Measurements from ENCODE around the gene CD101. TPM values are rescaled to one million over a fixed set of nuclear protein-coding genes. Genes with fewer than 3 reads are reported as not detected.
"Not testable (repeated sequence)": the region's sequence is repeated elsewhere in the genome, so short reads cannot be mapped to it uniquely, and the experiment has no call there.

Gene CD101
- total RNA-seq, 1 donor from 2014 or later, result 1.4 TPM

DNA sequence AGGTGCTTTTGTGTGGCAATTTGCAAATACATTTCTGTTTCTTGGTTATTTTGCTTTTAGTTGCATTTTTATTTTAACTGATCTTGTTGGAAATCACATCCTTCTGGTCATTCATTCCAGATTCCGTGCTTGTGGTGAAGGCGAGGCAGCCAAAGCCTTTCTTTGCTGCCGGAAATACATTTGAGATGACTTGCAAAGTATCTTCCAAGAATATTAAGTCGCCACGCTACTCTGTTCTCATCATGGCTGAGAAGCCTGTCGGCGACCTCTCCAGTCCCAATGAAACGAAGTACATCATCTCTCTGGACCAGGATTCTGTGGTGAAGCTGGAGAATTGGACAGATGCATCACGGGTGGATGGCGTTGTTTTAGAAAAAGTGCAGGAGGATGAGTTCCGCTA is 34.8 kb upstream of the CD101 start:
- Mint-ChIP-seq H3K27me3 (ENCODE audit: low read depth) (no peaks in the 10 kb centered on the region), H3K9me3 (ENCODE audit: low read depth) (peaks cover 6% of the 10 kb centered on the region), H3K4me1 (ENCODE audit: low read depth) (peaks cover 9% of the 10 kb centered on the region), H3K36me3 (ENCODE audit: low read depth) (peaks cover 9% of the 10 kb centered on the region), H3K27ac (ENCODE audit: unreplicated experiment) (no peak overlapping the region), H3K4me3 (ENCODE audit: unreplicated experiment) (no peak overlapping the region)
- DNase-seq (ENCODE audit: low spot score), result no peak
- no peak for TF ChIP-seq CTCF (IDR thresholded peaks at IDR 0.05)

GRCh38 chr1:116968724-116969123 is 32.8 kb upstream of the CD101 start:
- Mint-ChIP-seq H3K4me3 (ENCODE audit: unreplicated experiment) (no peak overlapping the region), H3K36me3 (ENCODE audit: low read depth) (peaks cover 9% of the 10 kb centered on the region), H3K4me1 (ENCODE audit: low read depth) (peaks cover 28% of the 10 kb centered on the region), H3K27ac (ENCODE audit: unreplicated experiment) (no peak overlapping the region), H3K27me3 (ENCODE audit: low read depth) (no peaks in the 10 kb centered on the region), H3K9me3 (ENCODE audit: low read depth) (peaks cover 6% of the 10 kb centered on the region)
- TF ChIP-seq CTCF (IDR thresholded peaks at IDR 0.05), result no peak
- DNase-seq (ENCODE audit: low spot score), result no peak

- Mint-ChIP-seq H3K27me3 (ENCODE audit: low read depth) (no peaks in the 10 kb centered on the region), H3K27ac (ENCODE audit: unreplicated experiment) (peak overlapping the region; percentile 89), H3K4me3 (ENCODE audit: unreplicated experiment) (no peak overlapping the region), H3K36me3 (ENCODE audit: low read depth) (peaks cover 12% of the 10 kb centered on the region), H3K9me3 (ENCODE audit: low read depth) (peaks cover 14% of the 10 kb centered on the region), H3K4me1 (ENCODE audit: low read depth) (peaks cover 34% of the 10 kb centered on the region)
- no peak for DNase-seq (ENCODE audit: low spot score)
- peak; percentile 7 for TF ChIP-seq CTCF (IDR thresholded peaks at IDR 0.05)
Observed at GRCh38 chr1:116971258-116971860, 30.2 kb upstream of the CD101 start.

DNA sequence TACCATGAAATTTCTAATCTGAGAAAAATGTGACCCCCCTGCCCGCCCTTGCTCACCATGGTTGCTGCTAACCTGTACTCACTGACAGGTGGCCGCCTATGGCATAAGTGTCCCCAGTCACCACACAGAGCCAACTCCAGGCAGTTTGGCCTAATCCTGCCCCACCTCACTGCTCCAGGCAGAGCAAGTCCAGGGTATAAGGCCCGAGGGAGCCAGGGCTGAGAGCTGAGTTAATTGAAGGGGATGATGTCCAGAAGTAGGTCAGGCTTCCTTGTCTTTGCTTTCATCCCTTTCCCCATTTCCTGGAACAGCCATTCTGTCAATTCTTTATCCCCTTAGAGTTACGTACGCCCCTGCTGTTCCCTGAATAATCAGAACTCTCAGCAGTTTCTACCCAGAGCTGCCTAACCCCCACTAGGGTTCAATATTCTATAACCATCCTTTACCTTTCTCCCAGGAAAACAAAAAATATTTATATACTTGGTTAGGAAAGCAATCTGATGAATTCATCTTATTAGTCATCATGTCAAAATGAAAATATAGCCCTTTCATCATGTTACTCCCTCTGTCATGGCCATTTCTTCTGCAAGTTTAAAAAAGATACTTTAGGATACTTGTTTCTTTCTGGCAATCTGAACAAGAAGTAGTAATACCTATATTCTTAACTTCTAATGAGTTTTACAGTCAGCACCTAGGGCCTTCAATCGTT is 29.4 kb upstream of the CD101 start:
- peak; percentile 2 for TF ChIP-seq CTCF (IDR thresholded peaks at IDR 0.05)
- Mint-ChIP-seq H3K4me1 (ENCODE audit: low read depth) (peaks cover 34% of the 10 kb centered on the region), H3K9me3 (ENCODE audit: low read depth) (peaks cover 16% of the 10 kb centered on the region), H3K27ac (ENCODE audit: unreplicated experiment) (peak overlapping the region; percentile 89), H3K36me3 (ENCODE audit: low read depth) (peaks cover 12% of the 10 kb centered on the region), H3K4me3 (ENCODE audit: unreplicated experiment) (no peak overlapping the region), H3K27me3 (ENCODE audit: low read depth) (no peaks in the 10 kb centered on the region)
- no peak for DNase-seq (ENCODE audit: low spot score)

DNA sequence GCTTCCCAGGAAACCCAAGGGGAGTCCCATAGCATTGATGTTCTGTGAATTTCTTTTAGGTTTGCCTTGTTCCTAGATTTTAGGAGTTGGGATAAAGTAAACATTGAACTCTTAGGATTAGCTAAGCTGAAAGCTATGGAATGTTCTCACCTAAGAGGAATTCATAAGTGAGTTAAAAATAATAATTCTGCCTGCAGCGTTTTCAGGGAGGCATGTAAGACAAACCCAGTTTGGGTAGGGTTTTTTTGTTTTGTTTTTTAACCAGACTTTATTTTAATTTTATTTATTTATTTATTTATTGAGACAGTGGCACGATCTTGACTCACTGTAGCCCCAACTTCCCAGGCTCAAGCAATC is 28.9 kb upstream of the CD101 start:
- TF ChIP-seq CTCF (IDR thresholded peaks at IDR 0.05), result no peak
- H3K27ac Mint-ChIP-seq (ENCODE audit: unreplicated experiment), result peak overlapping the region; percentile 89
- H3K27me3 Mint-ChIP-seq (ENCODE audit: low read depth), result no peaks in the 10 kb centered on the region
- H3K36me3 Mint-ChIP-seq (ENCODE audit: low read depth), result peaks cover 9% of the 10 kb centered on the region
- peaks cover 34% of the 10 kb centered on the region for H3K4me1 Mint-ChIP-seq (ENCODE audit: low read depth)
- no peak for DNase-seq (ENCODE audit: low spot score)
- H3K9me3 Mint-ChIP-seq (ENCODE audit: low read depth), result peaks cover 21% of the 10 kb centered on the region
- H3K4me3 Mint-ChIP-seq (ENCODE audit: unreplicated experiment), result no peak overlapping the region

- peaks cover 14% of the 10 kb centered on the region for H3K36me3 Mint-ChIP-seq (ENCODE audit: low read depth)
- not testable (repeated sequence) for DNase-seq (ENCODE audit: low spot score); H3K4me1 Mint-ChIP-seq (ENCODE audit: low read depth); H3K4me3 Mint-ChIP-seq (ENCODE audit: unreplicated experiment); H3K27ac Mint-ChIP-seq (ENCODE audit: unreplicated experiment); H3K27me3 Mint-ChIP-seq (ENCODE audit: low read depth)
- H3K9me3 Mint-ChIP-seq (ENCODE audit: low read depth), result peaks cover 18% of the 10 kb centered on the region
Observed at GRCh38 chr1:116980309-116980708, 21.3 kb upstream of the CD101 start.
